GM23338 (cell line): ENCODE measurements around the gene PLEKHA7. TPM values are rescaled to one million over a fixed set of nuclear protein-coding genes. Genes with fewer than 3 reads are reported as not detected.

Experiments
- ATAC-seq: fragments of 200-7000 bp; cut with Tn5 transposase; 3 replicates; pipeline ENCODE4 v1.9.1; 2020
- DNase-seq: peaks from one replicate; pipeline ENCODE4 v3.0.0-alpha.2; 2015; ENCODE audit warnings: low spot score
- H2AFZ ChIP-seq: fragments of 200-600 bp; sonication (generic); 2 replicates; pipeline ENCODE4 v1.8.0; 2016; ENCODE audit warnings: antibody characterized with exemption, mild to moderate bottlenecking, moderate library complexity
- H3F3A ChIP-seq: fragments of 200-600 bp; sonication (generic); replicated peaks from 2 replicates; pipeline ENCODE4 v1.8.0; 2017; ENCODE audit warnings: antibody characterized with exemption, mixed run types, low read depth
- H3K27ac ChIP-seq: fragments of 200-600 bp; sonication (generic); 2 replicates; pipeline ENCODE4 v1.6.1; 2016; ENCODE audit warnings: low read depth
- H3K27me3 ChIP-seq: fragments of 200-600 bp; sonication (generic); 2 replicates; pipeline ENCODE4 v1.8.0; 2016; ENCODE audit warnings: mild to moderate bottlenecking, mixed run types, moderate library complexity; ENCODE audit not compliant: insufficient read depth
- H3K36me3 ChIP-seq: fragments of 200-600 bp; sonication (generic); 2 replicates; pipeline ENCODE4 v1.8.0; 2016; ENCODE audit warnings: mild to moderate bottlenecking; ENCODE audit not compliant: insufficient read depth
- H3K4me1 ChIP-seq: fragments of 200-600 bp; sonication (generic); 2 replicates; pipeline ENCODE4 v1.8.0; 2016; ENCODE audit warnings: mild to moderate bottlenecking, moderate library complexity; ENCODE audit not compliant: insufficient read depth
- H3K4me2 ChIP-seq: fragments of 200-600 bp; sonication (generic); 2 replicates; pipeline ENCODE4 v1.7.1; 2017; ENCODE audit warnings: mixed run types
- H3K4me3 ChIP-seq: fragments of 200-600 bp; sonication (generic); 2 replicates; pipeline ENCODE4 v1.6.1; 2016; ENCODE audit warnings: mixed run types
- H3K79me2 ChIP-seq: fragments of 200-600 bp; sonication (generic); replicated peaks from 2 replicates; pipeline ENCODE4 v1.8.0; 2017; ENCODE audit warnings: mild to moderate bottlenecking; ENCODE audit not compliant: insufficient read depth
- H3K9me2 ChIP-seq: fragments of 200-600 bp; sonication (generic); 2 replicates; pipeline ENCODE4 v1.8.0; 2017; ENCODE audit not compliant: insufficient read depth
- H4K20me1 ChIP-seq: fragments of 200-600 bp; sonication (generic); replicated peaks from 2 replicates; pipeline ENCODE4 v1.8.0; 2017; ENCODE audit warnings: mild to moderate bottlenecking; ENCODE audit not compliant: insufficient read depth
- H3K27ac Mint-ChIP-seq: 2 replicates; pipeline ENCODE4 v1.8.0; 2020; ENCODE audit warnings: inconsistent platforms, mild to moderate bottlenecking, moderate library complexity, mixed read lengths
- H3K27me3 Mint-ChIP-seq: 3 replicates; pipeline ENCODE4 v1.8.0; 2022; ENCODE audit warnings: low read depth, mild to moderate bottlenecking, moderate library complexity, mixed read lengths, inconsistent platforms; ENCODE audit not compliant: insufficient read depth, poor library complexity
- H3K36me3 Mint-ChIP-seq: 3 replicates; pipeline ENCODE4 v1.8.0; 2021; ENCODE audit warnings: low read depth, mild to moderate bottlenecking, inconsistent platforms, moderate library complexity, mixed read lengths
- H3K4me1 Mint-ChIP-seq: 3 replicates; pipeline ENCODE4 v1.8.0; 2020; ENCODE audit warnings: mild to moderate bottlenecking, inconsistent platforms, mixed read lengths
- H3K4me3 Mint-ChIP-seq: 3 replicates; pipeline ENCODE4 v1.8.0; 2021; ENCODE audit warnings: moderate library complexity, mild to moderate bottlenecking, inconsistent platforms, mixed read lengths
- H3K9me3 Mint-ChIP-seq: 3 replicates; pipeline ENCODE4 v1.8.0; 2020; ENCODE audit warnings: moderate library complexity, mild to moderate bottlenecking, inconsistent platforms, mixed read lengths
- CREB1 ChIP-seq: fragments of 250-450 bp; sonication (Bioruptor Pico); IDR thresholded peaks from 2 replicates; pipeline ENCODE4 v1.5.0; 2020; ENCODE audit warnings: low read depth, mild to moderate bottlenecking, moderate library complexity
- JUNB ChIP-seq: IDR thresholded peaks from one replicate; pipeline ENCODE4 v1.6.1; 2016; ENCODE audit warnings: antibody characterized with exemption; ENCODE audit not compliant: unreplicated experiment
- NANOG ChIP-seq: IDR thresholded peaks from 2 replicates; pipeline ENCODE4 v1.6.1; 2016; ENCODE audit warnings: antibody characterized with exemption, borderline replicate concordance
- STAT1 ChIP-seq: IDR thresholded peaks from one replicate; pipeline ENCODE4 v1.6.1; 2016; ENCODE audit warnings: antibody characterized with exemption; ENCODE audit not compliant: unreplicated experiment
- ZNF114 ChIP-seq: fragments of 250-450 bp; sonication (Bioruptor Pico); IDR thresholded peaks from 2 replicates; pipeline ENCODE4 v1.5.0; 2020; ENCODE audit warnings: mild to moderate bottlenecking, moderate library complexity
- ZNF331 ChIP-seq: fragments of 250-450 bp; sonication (Bioruptor Pico); IDR thresholded peaks from 2 replicates; pipeline ENCODE4 v1.5.0; 2020; ENCODE audit warnings: low read depth, mild to moderate bottlenecking, moderate library complexity
- polyA plus RNA-seq: library from polyadenylated mRNA; unstranded; fragments of >200 nt; fragmentation: Nextera tagmentation; extraction: Ambion mirVana; gene quantifications from 2 replicates; pipeline ENCODE4 v1.2.1, GENCODE V29; 2016
- total RNA-seq: library from RNA; depleted of rRNA; stranded (reverse); fragments of >200 nt; shearing (Covaris generic); gene quantifications from 2 replicates; pipeline ENCODE4 v1.2.3, GENCODE V29; 2014
- TF ChIP-seq, protein P1 (sequence below): IDR thresholded peaks from 2 replicates; pipeline ENCODE4 v1.6.1; 2016; ENCODE audit warnings: antibody characterized with exemption
- TF ChIP-seq, protein P2 (sequence below): IDR thresholded peaks from one replicate; pipeline ENCODE4 v1.6.1; 2018; ENCODE audit warnings: antibody characterized with exemption; ENCODE audit not compliant: unreplicated experiment
- TF ChIP-seq, protein P3 (sequence below): fragments of 250-450 bp; sonication (Bioruptor Pico); IDR thresholded peaks from 2 replicates; pipeline ENCODE4 v1.5.0; 2020; ENCODE audit warnings: mild to moderate bottlenecking, moderate library complexity

PLEKHA7 gene
- total and polyA plus RNA-seq, 2 experiments from 2014 or later = 9.7 to 15.8 TPM

DNA sequence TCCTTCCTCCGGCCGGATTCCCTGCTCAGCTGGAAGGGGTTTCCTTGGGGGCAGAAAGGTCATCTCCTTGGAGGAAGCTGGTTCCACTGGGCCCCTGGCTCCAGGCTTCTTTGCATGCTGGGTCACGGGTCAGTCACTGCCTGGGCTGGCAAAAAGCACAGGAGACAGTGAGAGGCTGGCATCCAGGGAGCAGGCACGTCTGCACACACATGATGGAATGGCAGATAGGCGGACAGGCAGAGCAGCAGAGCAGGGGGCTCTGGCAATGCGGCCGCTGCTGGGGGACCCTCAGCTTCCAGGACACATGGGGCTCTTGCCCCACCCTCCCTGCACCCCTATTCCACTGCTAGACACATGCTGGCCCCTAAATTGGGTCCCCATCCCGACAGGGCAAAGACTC lies 235.3 kb downstream of the PLEKHA7 start (continued):
- TF ChIP-seq ZNF114 (CRISPR knock-in tag) = no peak
- no peak for TF ChIP-seq STAT1

DNA sequence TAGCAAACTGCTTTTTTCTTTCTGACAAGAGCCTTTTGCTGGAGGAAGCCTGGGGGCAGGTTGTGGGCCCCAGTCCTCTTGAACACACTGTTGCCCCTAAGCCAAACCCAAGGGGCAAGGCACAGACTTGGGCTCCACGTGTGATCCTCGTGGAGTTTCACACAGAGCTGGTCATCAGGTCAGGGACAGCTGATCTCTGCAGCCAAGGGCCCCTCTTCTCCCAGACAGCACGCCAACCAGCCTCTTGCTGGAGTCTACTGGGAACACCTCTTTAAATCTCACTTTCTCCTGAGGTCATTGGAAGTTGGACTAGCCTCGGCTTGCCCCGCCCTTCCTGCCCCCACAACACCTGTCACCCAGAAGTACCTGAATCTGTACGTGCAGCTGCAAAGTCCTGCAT lies 235.9 kb downstream of the PLEKHA7 start:
- H3K4me3 Mint-ChIP-seq = no peak overlapping the region
- Histone ChIP-seq H4K20me1 (no peaks in the 10 kb centered on the region), H3K4me1 (peaks cover 4% of the 10 kb centered on the region; the same call in 1 of the 2 replicates), H3K9me2 (no peaks in the 10 kb centered on the region), H3K4me3 (no peak overlapping the region), H3F3A (no peaks in the 10 kb centered on the region), H3K27ac (no peak overlapping the region), H3K79me2 (no peaks in the 10 kb centered on the region), H3K27me3 (no peaks in the 10 kb centered on the region), H3K4me2 (no peak overlapping the region), H3K36me3 (no peaks in the 10 kb centered on the region), H2AFZ (no peak overlapping the region)
- peaks cover 10% of the 10 kb centered on the region for H3K27me3 Mint-ChIP-seq
- no peaks in the 10 kb centered on the region for H3K9me3 Mint-ChIP-seq
- ATAC-seq (no peak), DNase-seq (no peak)
- H3K36me3 Mint-ChIP-seq = peaks cover 3% of the 10 kb centered on the region; the same call in 2 of the 3 replicates
- H3K4me1 Mint-ChIP-seq = peaks cover 33% of the 10 kb centered on the region
- H3K27ac Mint-ChIP-seq = no peak overlapping the region
- TF ChIP-seq, protein P1, sequence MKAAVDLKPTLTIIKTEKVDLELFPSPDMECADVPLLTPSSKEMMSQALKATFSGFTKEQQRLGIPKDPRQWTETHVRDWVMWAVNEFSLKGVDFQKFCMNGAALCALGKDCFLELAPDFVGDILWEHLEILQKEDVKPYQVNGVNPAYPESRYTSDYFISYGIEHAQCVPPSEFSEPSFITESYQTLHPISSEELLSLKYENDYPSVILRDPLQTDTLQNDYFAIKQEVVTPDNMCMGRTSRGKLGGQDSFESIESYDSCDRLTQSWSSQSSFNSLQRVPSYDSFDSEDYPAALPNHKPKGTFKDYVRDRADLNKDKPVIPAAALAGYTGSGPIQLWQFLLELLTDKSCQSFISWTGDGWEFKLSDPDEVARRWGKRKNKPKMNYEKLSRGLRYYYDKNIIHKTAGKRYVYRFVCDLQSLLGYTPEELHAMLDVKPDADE = no peak
- TF ChIP-seq ZNF331 (CRISPR knock-in tag) = no peak
- TF ChIP-seq ZNF114 (CRISPR knock-in tag) = no peak
- TF ChIP-seq, protein P2, sequence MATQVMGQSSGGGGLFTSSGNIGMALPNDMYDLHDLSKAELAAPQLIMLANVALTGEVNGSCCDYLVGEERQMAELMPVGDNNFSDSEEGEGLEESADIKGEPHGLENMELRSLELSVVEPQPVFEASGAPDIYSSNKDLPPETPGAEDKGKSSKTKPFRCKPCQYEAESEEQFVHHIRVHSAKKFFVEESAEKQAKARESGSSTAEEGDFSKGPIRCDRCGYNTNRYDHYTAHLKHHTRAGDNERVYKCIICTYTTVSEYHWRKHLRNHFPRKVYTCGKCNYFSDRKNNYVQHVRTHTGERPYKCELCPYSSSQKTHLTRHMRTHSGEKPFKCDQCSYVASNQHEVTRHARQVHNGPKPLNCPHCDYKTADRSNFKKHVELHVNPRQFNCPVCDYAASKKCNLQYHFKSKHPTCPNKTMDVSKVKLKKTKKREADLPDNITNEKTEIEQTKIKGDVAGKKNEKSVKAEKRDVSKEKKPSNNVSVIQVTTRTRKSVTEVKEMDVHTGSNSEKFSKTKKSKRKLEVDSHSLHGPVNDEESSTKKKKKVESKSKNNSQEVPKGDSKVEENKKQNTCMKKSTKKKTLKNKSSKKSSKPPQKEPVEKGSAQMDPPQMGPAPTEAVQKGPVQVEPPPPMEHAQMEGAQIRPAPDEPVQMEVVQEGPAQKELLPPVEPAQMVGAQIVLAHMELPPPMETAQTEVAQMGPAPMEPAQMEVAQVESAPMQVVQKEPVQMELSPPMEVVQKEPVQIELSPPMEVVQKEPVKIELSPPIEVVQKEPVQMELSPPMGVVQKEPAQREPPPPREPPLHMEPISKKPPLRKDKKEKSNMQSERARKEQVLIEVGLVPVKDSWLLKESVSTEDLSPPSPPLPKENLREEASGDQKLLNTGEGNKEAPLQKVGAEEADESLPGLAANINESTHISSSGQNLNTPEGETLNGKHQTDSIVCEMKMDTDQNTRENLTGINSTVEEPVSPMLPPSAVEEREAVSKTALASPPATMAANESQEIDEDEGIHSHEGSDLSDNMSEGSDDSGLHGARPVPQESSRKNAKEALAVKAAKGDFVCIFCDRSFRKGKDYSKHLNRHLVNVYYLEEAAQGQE = no peak
- TF ChIP-seq JUNB = no peak
- no peak for TF ChIP-seq NANOG
- TF ChIP-seq CREB1 (CRISPR knock-in tag) = no peak

DNA sequence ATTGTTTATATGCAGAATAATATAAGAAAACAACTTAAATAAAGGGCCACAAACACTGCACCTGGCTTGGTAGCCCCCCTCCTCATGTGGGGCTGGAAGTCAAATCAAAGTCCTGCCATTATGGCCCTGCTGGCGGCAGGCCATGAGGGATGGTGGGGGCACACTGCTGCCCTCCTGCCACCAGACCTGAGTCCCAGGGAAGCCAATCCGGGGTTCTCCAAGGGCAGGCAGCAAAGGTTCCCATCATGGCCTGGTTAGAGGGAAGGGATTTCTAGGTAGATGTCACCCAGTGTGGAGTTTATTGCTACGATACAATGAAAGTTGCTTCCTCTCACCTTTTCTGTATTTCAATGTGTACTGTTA lies 236.6 kb downstream of the PLEKHA7 start:
- Mint-ChIP-seq H3K27me3 (peaks cover 11% of the 10 kb centered on the region), H3K36me3 (peaks cover 3% of the 10 kb centered on the region; the same call in 2 of the 3 replicates), H3K4me3 (no peak overlapping the region), H3K9me3 (no peaks in the 10 kb centered on the region), H3K27ac (no peak overlapping the region), H3K4me1 (peaks cover 35% of the 10 kb centered on the region)
- Histone ChIP-seq H3F3A (no peaks in the 10 kb centered on the region), H3K36me3 (no peaks in the 10 kb centered on the region), H3K27ac (no peak overlapping the region), H3K4me3 (no peak overlapping the region), H2AFZ (no peak overlapping the region), H3K4me1 (peaks cover 4% of the 10 kb centered on the region; the same call in 1 of the 2 replicates), H3K27me3 (no peaks in the 10 kb centered on the region), H3K79me2 (no peaks in the 10 kb centered on the region), H3K9me2 (no peaks in the 10 kb centered on the region), H3K4me2 (no peak overlapping the region), H4K20me1 (no peaks in the 10 kb centered on the region)
- ATAC-seq = no peak
- DNase-seq = no peak
- TF ChIP-seq, protein P3, sequence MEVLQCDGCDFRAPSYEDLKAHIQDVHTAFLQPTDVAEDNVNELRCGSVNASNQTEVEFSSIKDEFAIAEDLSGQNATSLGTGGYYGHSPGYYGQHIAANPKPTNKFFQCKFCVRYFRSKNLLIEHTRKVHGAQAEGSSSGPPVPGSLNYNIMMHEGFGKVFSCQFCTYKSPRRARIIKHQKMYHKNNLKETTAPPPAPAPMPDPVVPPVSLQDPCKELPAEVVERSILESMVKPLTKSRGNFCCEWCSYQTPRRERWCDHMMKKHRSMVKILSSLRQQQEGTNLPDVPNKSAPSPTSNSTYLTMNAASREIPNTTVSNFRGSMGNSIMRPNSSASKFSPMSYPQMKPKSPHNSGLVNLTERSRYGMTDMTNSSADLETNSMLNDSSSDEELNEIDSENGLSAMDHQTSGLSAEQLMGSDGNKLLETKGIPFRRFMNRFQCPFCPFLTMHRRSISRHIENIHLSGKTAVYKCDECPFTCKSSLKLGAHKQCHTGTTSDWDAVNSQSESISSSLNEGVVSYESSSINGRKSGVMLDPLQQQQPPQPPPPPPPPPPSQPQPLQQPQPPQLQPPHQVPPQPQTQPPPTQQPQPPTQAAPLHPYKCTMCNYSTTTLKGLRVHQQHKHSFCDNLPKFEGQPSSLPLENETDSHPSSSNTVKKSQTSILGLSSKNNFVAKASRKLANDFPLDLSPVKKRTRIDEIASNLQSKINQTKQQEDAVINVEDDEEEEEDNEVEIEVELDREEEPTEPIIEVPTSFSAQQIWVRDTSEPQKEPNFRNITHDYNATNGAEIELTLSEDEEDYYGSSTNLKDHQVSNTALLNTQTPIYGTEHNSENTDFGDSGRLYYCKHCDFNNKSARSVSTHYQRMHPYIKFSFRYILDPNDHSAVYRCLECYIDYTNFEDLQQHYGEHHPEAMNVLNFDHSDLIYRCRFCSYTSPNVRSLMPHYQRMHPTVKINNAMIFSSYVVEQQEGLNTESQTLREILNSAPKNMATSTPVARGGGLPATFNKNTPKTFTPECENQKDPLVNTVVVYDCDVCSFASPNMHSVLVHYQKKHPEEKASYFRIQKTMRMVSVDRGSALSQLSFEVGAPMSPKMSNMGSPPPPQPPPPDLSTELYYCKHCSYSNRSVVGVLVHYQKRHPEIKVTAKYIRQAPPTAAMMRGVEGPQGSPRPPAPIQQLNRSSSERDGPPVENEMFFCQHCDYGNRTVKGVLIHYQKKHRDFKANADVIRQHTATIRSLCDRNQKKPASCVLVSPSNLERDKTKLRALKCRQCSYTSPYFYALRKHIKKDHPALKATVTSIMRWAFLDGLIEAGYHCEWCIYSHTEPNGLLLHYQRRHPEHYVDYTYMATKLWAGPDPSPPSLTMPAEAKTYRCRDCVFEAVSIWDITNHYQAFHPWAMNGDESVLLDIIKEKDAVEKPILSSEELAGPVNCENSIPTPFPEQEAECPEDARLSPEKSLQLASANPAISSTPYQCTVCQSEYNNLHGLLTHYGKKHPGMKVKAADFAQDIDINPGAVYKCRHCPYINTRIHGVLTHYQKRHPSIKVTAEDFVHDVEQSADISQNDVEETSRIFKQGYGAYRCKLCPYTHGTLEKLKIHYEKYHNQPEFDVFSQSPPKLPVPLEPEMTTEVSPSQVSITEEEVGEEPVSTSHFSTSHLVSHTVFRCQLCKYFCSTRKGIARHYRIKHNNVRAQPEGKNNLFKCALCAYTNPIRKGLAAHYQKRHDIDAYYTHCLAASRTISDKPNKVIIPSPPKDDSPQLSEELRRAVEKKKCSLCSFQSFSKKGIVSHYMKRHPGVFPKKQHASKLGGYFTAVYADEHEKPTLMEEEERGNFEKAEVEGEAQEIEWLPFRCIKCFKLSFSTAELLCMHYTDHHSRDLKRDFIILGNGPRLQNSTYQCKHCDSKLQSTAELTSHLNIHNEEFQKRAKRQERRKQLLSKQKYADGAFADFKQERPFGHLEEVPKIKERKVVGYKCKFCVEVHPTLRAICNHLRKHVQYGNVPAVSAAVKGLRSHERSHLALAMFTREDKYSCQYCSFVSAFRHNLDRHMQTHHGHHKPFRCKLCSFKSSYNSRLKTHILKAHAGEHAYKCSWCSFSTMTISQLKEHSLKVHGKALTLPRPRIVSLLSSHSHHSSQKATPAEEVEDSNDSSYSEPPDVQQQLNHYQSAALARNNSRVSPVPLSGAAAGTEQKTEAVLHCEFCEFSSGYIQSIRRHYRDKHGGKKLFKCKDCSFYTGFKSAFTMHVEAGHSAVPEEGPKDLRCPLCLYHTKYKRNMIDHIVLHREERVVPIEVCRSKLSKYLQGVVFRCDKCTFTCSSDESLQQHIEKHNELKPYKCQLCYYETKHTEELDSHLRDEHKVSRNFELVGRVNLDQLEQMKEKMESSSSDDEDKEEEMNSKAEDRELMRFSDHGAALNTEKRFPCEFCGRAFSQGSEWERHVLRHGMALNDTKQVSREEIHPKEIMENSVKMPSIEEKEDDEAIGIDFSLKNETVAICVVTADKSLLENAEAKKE = no peak
- TF ChIP-seq, protein P1 = no peak
